Vagina (tissue), 2 donors: Measurements from ENCODE around the gene SNX17. TPM values are rescaled to one million over a fixed set of nuclear protein-coding genes. Genes with fewer than 3 reads are reported as not detected.
"Not testable (repeated sequence)": the region's sequence is repeated elsewhere in the genome, so short reads cannot be mapped to it uniquely, and the experiment has no call there.

Experiments used
- DNase-seq, 2 donors: peaks; one replicate each; pipeline ENCODE4 v3.0.0-alpha.2; 2017; ENCODE audit errors: extremely low spot score in 2 of 2
- H3K27ac ChIP-seq: fragments of 200-600 bp; sonication (generic); one replicate; pipeline ENCODE4 v1.5.1; 2019
- H3K27me3 ChIP-seq: fragments of 200-600 bp; sonication (generic); one replicate; pipeline ENCODE4 v1.5.1; 2019
- H3K36me3 ChIP-seq, 2 donors: fragments of 200-600 bp; sonication (generic); one replicate each; pipeline ENCODE4 v1.5.1; 2017 to 2019
- H3K4me1 ChIP-seq: fragments of 200-600 bp; sonication (generic); one replicate; pipeline ENCODE4 v1.5.1; 2019
- H3K4me3 ChIP-seq, 2 donors: fragments of 200-600 bp; sonication (generic); 1 replicate in 1 of 2; 2 replicates in 1 of 2; pipeline ENCODE4 v1.5.1; 2016 to 2019
- H3K9me3 ChIP-seq: fragments of 200-600 bp; sonication (generic); one replicate; pipeline ENCODE4 v1.5.1; 2019
- CTCF ChIP-seq, 3 experiments: fragments of 450-650 bp in 2 of 3; fragments of 200-600 bp in 1 of 3; sonication (generic) in 1 of 3; IDR thresholded peaks; one replicate each; pipeline ENCODE4 v1.5.1; 2017 to 2019; ENCODE audit warnings: antibody characterized with exemption in 3 of 3, mild to moderate bottlenecking in 2 of 3, moderate library complexity in 2 of 3
- POLR2A ChIP-seq, 2 donors: fragments of 450-650 bp; IDR thresholded peaks; one replicate each; pipeline ENCODE4 v1.6.1; 2017; ENCODE audit warnings: antibody characterized with exemption in 2 of 2, mild to moderate bottlenecking in 2 of 2, moderate library complexity in 2 of 2
- POLR2AphosphoS5 ChIP-seq, 2 donors: sonication (generic); formaldehyde crosslinking; IDR thresholded peaks; one replicate each; pipeline ENCODE4 v1.9.0; 2017; ENCODE audit warnings: antibody characterized with exemption in 2 of 2, mild to moderate bottlenecking in 2 of 2, low read depth in 1 of 2; ENCODE audit not compliant: insufficient read depth in 1 of 2
- intact Hi-C: fragments of 100-400 bp; cut with DNase I; formaldehyde crosslinking; loops from one replicate; pipeline ENCODE4 v1.15.1; 2023
- total RNA-seq: library from RNA; depleted of rRNA; stranded (reverse); fragments of >200 nt; gene quantifications from one replicate; pipeline ENCODE4 v1.2.3, GENCODE V29; 2016

SNX17 gene
- total RNA-seq, 1 donor from 2014 or later, result 99.2 TPM

DNA sequence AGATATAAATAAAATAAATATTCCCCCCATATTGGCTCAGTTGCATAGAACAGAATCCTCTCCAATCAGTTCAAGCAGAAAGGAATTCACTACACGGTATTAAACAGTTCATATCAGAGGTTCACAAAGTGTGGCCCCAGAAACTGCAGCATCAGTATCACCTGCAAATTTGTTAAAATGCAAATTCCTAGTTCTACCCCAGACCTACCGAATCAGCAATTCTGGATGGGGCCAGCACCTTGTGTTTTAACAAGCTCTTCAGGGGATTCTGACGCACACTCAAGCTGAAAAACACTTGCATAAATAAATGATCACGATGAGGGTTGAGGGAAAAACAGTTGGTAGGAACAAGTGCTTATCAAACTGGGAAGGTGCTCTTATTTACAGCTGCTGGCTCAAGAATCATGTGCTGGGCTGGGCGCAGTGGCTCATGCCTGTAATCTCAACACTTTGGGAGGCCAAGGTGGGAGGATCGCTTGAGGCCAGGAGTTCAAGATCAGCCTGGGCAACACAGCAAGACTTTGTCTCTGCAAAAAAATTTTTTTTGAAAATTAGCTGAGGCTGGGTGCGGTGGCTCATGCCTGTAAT, 20.2 kb upstream of the SNX17 start:
- intact Hi-C loops, result no loop called here
- H3K27ac ChIP-seq, result no peak overlapping the region
- peaks cover 25% of the 10 kb centered on the region for H3K4me1 ChIP-seq
- no peak for TF ChIP-seq CTCF (IDR thresholded peaks at IDR 0.05)
- TF ChIP-seq POLR2A (IDR thresholded peaks at IDR 0.05), result no peak
- no peak for TF ChIP-seq POLR2AphosphoS5 (IDR thresholded peaks at IDR 0.05; ENCODE audit: insufficient read depth in 1 of 2, low read depth in 1 of 2)
- H3K9me3 ChIP-seq, result no peaks in the 10 kb centered on the region
- no peak for DNase-seq
- no peak overlapping the region for H3K4me3 ChIP-seq
- H3K27me3 ChIP-seq, result no peaks in the 10 kb centered on the region
- H3K36me3 ChIP-seq, result no peaks in the 10 kb centered on the region

DNA sequence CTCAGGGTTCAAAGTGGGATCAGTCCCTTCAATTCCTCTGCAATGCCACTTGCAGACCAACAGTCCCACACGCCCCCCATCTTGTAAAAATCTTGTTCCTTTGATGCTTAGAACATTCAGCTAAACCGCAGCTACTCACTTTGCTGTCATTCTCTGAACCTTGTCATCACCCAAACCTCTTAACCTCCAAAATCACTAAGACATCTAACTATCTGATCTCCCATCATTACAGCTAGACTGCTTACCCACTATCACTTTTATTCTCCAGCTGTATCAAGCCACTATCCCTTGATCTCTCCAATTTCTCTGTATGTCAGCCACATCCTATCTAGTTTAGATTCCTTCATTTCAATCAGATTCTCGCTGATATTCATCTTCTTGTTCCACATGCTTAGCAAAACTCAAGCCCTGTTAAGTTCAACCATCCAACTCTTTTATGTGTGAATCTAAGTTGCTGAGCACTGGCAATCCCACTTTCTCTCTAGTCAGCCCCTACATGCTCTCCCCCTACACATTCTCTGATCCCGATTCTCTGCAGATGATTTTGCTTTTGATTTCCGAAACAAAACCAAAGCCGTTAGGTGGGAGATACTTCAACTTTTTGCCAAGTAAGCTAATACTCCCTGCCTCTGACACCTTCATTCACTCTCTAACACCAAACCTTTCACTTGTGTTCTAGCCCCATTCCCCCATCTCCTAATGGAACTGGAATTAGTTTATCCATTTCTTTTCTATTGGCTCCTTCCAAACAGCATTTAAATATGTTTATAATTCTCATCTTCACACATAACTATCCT, 18.4 kb upstream of the SNX17 start:
- no peak overlapping the region for H3K4me3 ChIP-seq
- H3K27ac ChIP-seq, result no peak overlapping the region
- H3K4me1 ChIP-seq, result peaks cover 30% of the 10 kb centered on the region
- intact Hi-C loops, result no loop called here
- no peak for DNase-seq
- no peaks in the 10 kb centered on the region for H3K27me3 ChIP-seq
- no peaks in the 10 kb centered on the region for H3K9me3 ChIP-seq
- no peak for TF ChIP-seq POLR2A (IDR thresholded peaks at IDR 0.05)
- no peak for TF ChIP-seq POLR2AphosphoS5 (IDR thresholded peaks at IDR 0.05; ENCODE audit: insufficient read depth in 1 of 2, low read depth in 1 of 2)
- no peaks in the 10 kb centered on the region for H3K36me3 ChIP-seq

DNA sequence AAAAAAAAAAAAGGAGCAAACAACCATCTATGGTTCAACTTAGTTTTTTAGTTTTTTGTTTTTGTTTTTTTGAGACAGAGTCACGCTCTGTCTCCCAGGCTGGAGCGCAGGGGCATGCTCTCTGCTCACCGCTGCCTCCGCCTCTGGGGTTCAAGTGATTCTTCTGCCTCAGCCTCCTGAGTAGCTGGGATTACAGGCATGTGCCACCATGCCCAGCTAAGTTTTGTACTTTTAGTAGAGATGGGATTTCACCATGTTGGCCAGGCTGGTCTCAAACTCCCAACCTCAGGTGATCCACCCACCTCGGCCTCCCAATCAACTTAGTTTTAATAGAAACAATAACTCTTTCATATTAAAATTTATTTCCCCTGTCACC, 17.0 kb upstream of the SNX17 start:
- H3K4me1 ChIP-seq, result peaks cover 43% of the 10 kb centered on the region
- H3K9me3 ChIP-seq, H3K27ac ChIP-seq, intact Hi-C loops, H3K4me3 ChIP-seq, DNase-seq, H3K36me3 ChIP-seq, H3K27me3 ChIP-seq: not testable (repeated sequence)

- Histone ChIP-seq H3K36me3 (no peaks in the 10 kb centered on the region), H3K27ac (no peak overlapping the region), H3K9me3 (no peaks in the 10 kb centered on the region), H3K4me1 (peaks cover 45% of the 10 kb centered on the region), H3K27me3 (no peaks in the 10 kb centered on the region), H3K4me3 (no peak overlapping the region)
- intact Hi-C loops, result no loop called here
- TF ChIP-seq POLR2AphosphoS5 (IDR thresholded peaks at IDR 0.05; ENCODE audit: insufficient read depth in 1 of 2, low read depth in 1 of 2) (no peak), POLR2A (IDR thresholded peaks at IDR 0.05) (no peak), CTCF (IDR thresholded peaks at IDR 0.05) (no peak)
- DNase-seq, result no peak
Measured at GRCh38 chr2:27353762-27354596, 16.4 kb upstream of the SNX17 start.

GRCh38 chr2:27354597-27354927, 15.9 kb upstream of the SNX17 start:
- no peak for DNase-seq
- Histone ChIP-seq H3K27me3 (no peaks in the 10 kb centered on the region), H3K4me3 (no peak overlapping the region), H3K36me3 (no peaks in the 10 kb centered on the region), H3K4me1 (peaks cover 45% of the 10 kb centered on the region), H3K27ac (no peak overlapping the region), H3K9me3 (no peaks in the 10 kb centered on the region)
- TF ChIP-seq POLR2AphosphoS5 (IDR thresholded peaks at IDR 0.05; ENCODE audit: insufficient read depth in 1 of 2, low read depth in 1 of 2), result no peak
- TF ChIP-seq POLR2A (IDR thresholded peaks at IDR 0.05), result no peak
- no peak for TF ChIP-seq CTCF (IDR thresholded peaks at IDR 0.05)
- intact Hi-C loops, result no loop called here

- H3K27ac ChIP-seq, result peak overlapping the region; percentile 82
- no peak for TF ChIP-seq CTCF (IDR thresholded peaks at IDR 0.05)
- TF ChIP-seq POLR2A (IDR thresholded peaks at IDR 0.05), result no peak
- no peak for TF ChIP-seq POLR2AphosphoS5 (IDR thresholded peaks at IDR 0.05; ENCODE audit: insufficient read depth in 1 of 2, low read depth in 1 of 2)
- H3K27me3 ChIP-seq, result no peaks in the 10 kb centered on the region
- no peaks in the 10 kb centered on the region for H3K36me3 ChIP-seq
- no peak for DNase-seq
- intact Hi-C loops, result no loop called here
- H3K4me3 ChIP-seq, result peak overlapping the region; percentile 85 to 94
- peaks cover 45% of the 10 kb centered on the region for H3K4me1 ChIP-seq
- H3K9me3 ChIP-seq, result no peaks in the 10 kb centered on the region
Measured at GRCh38 chr2:27356056-27356381, 14.4 kb upstream of the SNX17 start.
